ENCODE measurements around the gene CD300LD.

CD300LD gene

DNA sequence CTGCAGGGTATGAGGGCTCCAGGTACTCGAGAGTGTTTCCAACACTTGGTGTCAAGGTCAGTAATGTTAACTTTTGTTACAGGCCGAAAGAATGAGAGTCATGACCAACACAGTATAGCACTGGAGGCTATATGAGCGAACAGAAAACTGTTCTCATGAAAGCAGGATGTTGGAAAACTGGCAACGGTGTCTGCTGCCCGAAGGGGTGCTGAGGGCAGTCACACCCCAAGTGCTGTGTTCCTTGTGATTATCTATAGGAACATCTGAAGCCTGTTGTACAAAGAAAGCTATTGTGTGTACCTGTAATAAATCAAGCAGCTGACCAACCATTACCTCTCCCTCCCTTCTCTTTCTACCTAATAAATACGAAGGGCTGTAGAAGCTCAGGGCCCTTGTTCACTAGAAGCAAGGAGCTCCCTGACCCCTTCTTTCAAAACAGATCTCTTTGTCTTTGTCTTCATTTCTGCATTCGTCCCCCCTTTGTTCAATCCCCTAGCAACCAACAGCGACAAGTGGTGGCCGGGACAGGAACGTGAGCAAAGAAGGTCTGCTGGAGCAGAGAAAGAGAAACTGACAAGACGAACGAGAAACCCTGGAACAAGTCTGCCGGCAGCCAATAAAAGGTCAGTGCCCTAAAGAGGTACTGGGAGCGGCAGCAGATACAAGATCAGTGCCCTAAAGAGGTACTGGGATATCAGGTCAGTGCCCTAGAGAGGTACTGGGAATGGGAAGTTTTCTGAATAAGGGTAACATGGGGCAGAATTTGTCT, 7.6 kb downstream of the CD300LD start:
- Histone ChIP-seq H3K4me2 (ENCODE audit: low read length) (no peak overlapping the region), H3K36me3 (ENCODE audit: control insufficient read depth, low read length) (no peaks in the 10 kb centered on the region), H3K4me3 (ENCODE audit: low read length) (no peak overlapping the region), H3F3A (ENCODE audit: control insufficient read depth, insufficient read depth) (no peaks in the 10 kb centered on the region), H3K9me2 (replicated peaks; ENCODE audit: control insufficient read depth, low read length) (no peaks in the 10 kb centered on the region), H3K79me2 (ENCODE audit: control insufficient read depth, low read length) (no peaks in the 10 kb centered on the region), H3K27me3 (ENCODE audit: control insufficient read depth, low read length) (no peaks in the 10 kb centered on the region), H3K9me3 (ENCODE audit: control insufficient read depth, insufficient read depth, low read length) (peaks cover 6% of the 10 kb centered on the region; the same call in 1 of the 2 replicates), H3K27ac (ENCODE audit: low read depth, low read length) (no peak overlapping the region), H4K20me1 (ENCODE audit: control insufficient read depth, insufficient read depth, low read depth, low read length) (no peaks in the 10 kb centered on the region), H3K4me1 (ENCODE audit: control insufficient read depth, low read length) (no peaks in the 10 kb centered on the region)
- TF ChIP-seq EZH2phosphoT487 (IDR thresholded peaks at IDR 0.05; ENCODE audit: borderline replicate concordance, low read length) (no peak), CTCF (IDR thresholded peaks at IDR 0.05; ENCODE audit: low read depth, low read length, poor library complexity, severe bottlenecking) (no peak)

DNA sequence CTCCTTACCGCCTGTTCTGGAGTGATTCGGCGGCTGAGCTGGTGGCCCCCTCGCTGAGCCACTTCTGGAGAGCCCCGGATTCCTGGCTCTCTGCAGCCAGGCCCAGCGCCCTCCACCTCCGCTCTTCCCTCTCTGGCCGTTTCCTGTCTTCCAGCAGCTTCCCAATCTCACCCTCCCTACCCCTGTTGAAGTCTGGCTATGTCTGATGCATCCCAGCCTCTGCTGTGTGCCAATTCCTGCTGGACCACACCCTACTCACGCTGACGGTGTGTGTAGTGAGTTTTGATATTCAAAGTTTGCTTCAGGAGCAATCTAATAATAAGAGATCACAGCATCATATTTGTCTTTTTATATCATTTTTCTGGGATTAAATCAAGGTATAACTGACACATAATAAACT, 9.4 kb downstream of the CD300LD start:
- peaks cover 6% of the 10 kb centered on the region; the same call in 1 of the 2 replicates for H3K9me3 ChIP-seq (ENCODE audit: control insufficient read depth, insufficient read depth, low read length)
- no peaks in the 10 kb centered on the region for H3K9me2 ChIP-seq (replicated peaks; ENCODE audit: control insufficient read depth, low read length)
- H3K36me3 ChIP-seq (ENCODE audit: control insufficient read depth, low read length), result no peaks in the 10 kb centered on the region
- H3K4me3 ChIP-seq (ENCODE audit: low read length), result no peak overlapping the region
- no peaks in the 10 kb centered on the region for H3K4me1 ChIP-seq (ENCODE audit: control insufficient read depth, low read length)
- no peaks in the 10 kb centered on the region for H3K27me3 ChIP-seq (ENCODE audit: control insufficient read depth, low read length)
- TF ChIP-seq CTCF (IDR thresholded peaks at IDR 0.05; ENCODE audit: low read depth, low read length, poor library complexity, severe bottlenecking) (no peak), EZH2phosphoT487 (IDR thresholded peaks at IDR 0.05; ENCODE audit: borderline replicate concordance, low read length) (no peak)
- no peaks in the 10 kb centered on the region for H4K20me1 ChIP-seq (ENCODE audit: control insufficient read depth, insufficient read depth, low read depth, low read length)
- H3K4me2 ChIP-seq (ENCODE audit: low read length), result no peak overlapping the region
- no peaks in the 10 kb centered on the region for H3K79me2 ChIP-seq (ENCODE audit: control insufficient read depth, low read length)
- no peak overlapping the region for H3K27ac ChIP-seq (ENCODE audit: low read depth, low read length)
- H3F3A ChIP-seq (ENCODE audit: control insufficient read depth, insufficient read depth), result no peaks in the 10 kb centered on the region

- H3K4me1 ChIP-seq (ENCODE audit: control insufficient read depth, low read length), result no peaks in the 10 kb centered on the region
- H4K20me1 ChIP-seq (ENCODE audit: control insufficient read depth, insufficient read depth, low read depth, low read length), result no peaks in the 10 kb centered on the region
- no peak overlapping the region for H3K27ac ChIP-seq (ENCODE audit: low read depth, low read length)
- TF ChIP-seq CTCF (IDR thresholded peaks at IDR 0.05; ENCODE audit: low read depth, low read length, poor library complexity, severe bottlenecking) (no peak), EZH2phosphoT487 (IDR thresholded peaks at IDR 0.05; ENCODE audit: borderline replicate concordance, low read length) (no peak)
- peaks cover 5% of the 10 kb centered on the region; the same call in 1 of the 2 replicates for H3K9me3 ChIP-seq (ENCODE audit: control insufficient read depth, insufficient read depth, low read length)
- H3K4me2 ChIP-seq (ENCODE audit: low read length), result no peak overlapping the region
- H3K79me2 ChIP-seq (ENCODE audit: control insufficient read depth, low read length), result no peaks in the 10 kb centered on the region
- H3K4me3 ChIP-seq (ENCODE audit: low read length), result no peak overlapping the region
- H3F3A ChIP-seq (ENCODE audit: control insufficient read depth, insufficient read depth), result no peaks in the 10 kb centered on the region
- no peaks in the 10 kb centered on the region for H3K9me2 ChIP-seq (replicated peaks; ENCODE audit: control insufficient read depth, low read length)
- H3K36me3 ChIP-seq (ENCODE audit: control insufficient read depth, low read length), result no peaks in the 10 kb centered on the region
- H3K27me3 ChIP-seq (ENCODE audit: control insufficient read depth, low read length), result no peaks in the 10 kb centered on the region
Measured at GRCh38 chr17:74579900-74580299, 12.2 kb downstream of the CD300LD start.
